Measurements from ENCODE around the gene BTN1A1. TPM values are rescaled to one million over a fixed set of nuclear protein-coding genes. Genes with fewer than 3 reads are reported as not detected.

Gene BTN1A1
- total RNA-seq, 6 experiments from 2014 or later, result not detected

GRCh38 chr6:26465776-26466175 is 34.3 kb upstream of the BTN1A1 start:
- H3K4me1 Mint-ChIP-seq (ENCODE audit: low read depth), result peaks cover 21% of the 10 kb centered on the region
- H3K27ac Mint-ChIP-seq, result no peak overlapping the region

GRCh38 chr6:26468829-26469228 is 31.3 kb upstream of the BTN1A1 start:
- no peak for TF ChIP-seq CTCF (IDR thresholded peaks at IDR 0.05)
- Mint-ChIP-seq H3K4me1 (ENCODE audit: low read depth) (peaks cover 22% of the 10 kb centered on the region), H3K9me3 (no peaks in the 10 kb centered on the region), H3K27me3 (ENCODE audit: insufficient read depth) (no peaks in the 10 kb centered on the region; the same call in 1 of the 2 replicates), H3K4me3 (no peak overlapping the region), H3K27ac (peak overlapping the region; percentile 22; the same call in 1 of the 2 replicates), H3K36me3 (ENCODE audit: low read depth) (peaks cover 70% of the 10 kb centered on the region)
- no peak for DNase-seq

More at GRCh38 chr6:26465776-26466175, 34.3 kb upstream of the BTN1A1 start:
- H3K27me3 Mint-ChIP-seq (ENCODE audit: insufficient read depth), result no peaks in the 10 kb centered on the region; the same call in 1 of the 2 replicates
- no peak overlapping the region for H3K4me3 Mint-ChIP-seq
- no peak for TF ChIP-seq CTCF (IDR thresholded peaks at IDR 0.05)
- peaks cover 72% of the 10 kb centered on the region for H3K36me3 Mint-ChIP-seq (ENCODE audit: low read depth)
- H3K9me3 Mint-ChIP-seq, result no peaks in the 10 kb centered on the region
- no peak for DNase-seq

DNA sequence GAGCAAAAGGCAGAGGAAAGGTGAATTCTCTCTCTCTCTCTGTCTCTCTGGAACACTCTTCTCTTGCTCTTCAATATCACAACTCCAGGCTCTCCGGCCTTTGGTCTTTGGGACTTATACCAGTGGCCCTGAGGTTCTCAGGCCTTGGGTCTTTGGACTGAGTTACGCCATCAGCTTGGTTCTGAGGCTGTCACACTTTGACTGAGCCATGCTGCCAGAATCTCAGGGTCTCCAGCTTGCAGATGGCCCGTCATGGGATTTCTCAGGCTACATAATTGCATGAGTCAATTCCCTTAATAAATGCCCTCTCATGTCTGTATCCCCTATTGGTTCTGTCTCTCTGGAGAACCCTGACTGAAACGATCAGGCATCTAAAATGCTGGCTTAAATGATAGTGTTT is 29.5 kb upstream of the BTN1A1 start:
- Mint-ChIP-seq H3K9me3 (no peaks in the 10 kb centered on the region), H3K36me3 (ENCODE audit: low read depth) (peaks cover 57% of the 10 kb centered on the region), H3K27me3 (ENCODE audit: insufficient read depth) (peaks cover 1% of the 10 kb centered on the region; the same call in 1 of the 2 replicates), H3K4me1 (ENCODE audit: low read depth) (peaks cover 29% of the 10 kb centered on the region), H3K4me3 (no peak overlapping the region), H3K27ac (no peak overlapping the region)
- no peak for TF ChIP-seq CTCF (IDR thresholded peaks at IDR 0.05)
- no peak for DNase-seq

- H3K9me3 Mint-ChIP-seq, result no peaks in the 10 kb centered on the region
- no peak for TF ChIP-seq CTCF (IDR thresholded peaks at IDR 0.05)
- H3K27ac Mint-ChIP-seq, result no peak overlapping the region; the same call in 1 of the 2 replicates
- DNase-seq, result no peak
- peaks cover 42% of the 10 kb centered on the region for H3K4me1 Mint-ChIP-seq (ENCODE audit: low read depth)
- H3K27me3 Mint-ChIP-seq (ENCODE audit: insufficient read depth), result peaks cover 1% of the 10 kb centered on the region; the same call in 1 of the 2 replicates
- H3K4me3 Mint-ChIP-seq, result no peak overlapping the region
- peaks cover 44% of the 10 kb centered on the region for H3K36me3 Mint-ChIP-seq (ENCODE audit: low read depth)
These were observed 28.1 kb upstream of the BTN1A1 start for GRCh38 chr6:26471970-26472369.

DNA sequence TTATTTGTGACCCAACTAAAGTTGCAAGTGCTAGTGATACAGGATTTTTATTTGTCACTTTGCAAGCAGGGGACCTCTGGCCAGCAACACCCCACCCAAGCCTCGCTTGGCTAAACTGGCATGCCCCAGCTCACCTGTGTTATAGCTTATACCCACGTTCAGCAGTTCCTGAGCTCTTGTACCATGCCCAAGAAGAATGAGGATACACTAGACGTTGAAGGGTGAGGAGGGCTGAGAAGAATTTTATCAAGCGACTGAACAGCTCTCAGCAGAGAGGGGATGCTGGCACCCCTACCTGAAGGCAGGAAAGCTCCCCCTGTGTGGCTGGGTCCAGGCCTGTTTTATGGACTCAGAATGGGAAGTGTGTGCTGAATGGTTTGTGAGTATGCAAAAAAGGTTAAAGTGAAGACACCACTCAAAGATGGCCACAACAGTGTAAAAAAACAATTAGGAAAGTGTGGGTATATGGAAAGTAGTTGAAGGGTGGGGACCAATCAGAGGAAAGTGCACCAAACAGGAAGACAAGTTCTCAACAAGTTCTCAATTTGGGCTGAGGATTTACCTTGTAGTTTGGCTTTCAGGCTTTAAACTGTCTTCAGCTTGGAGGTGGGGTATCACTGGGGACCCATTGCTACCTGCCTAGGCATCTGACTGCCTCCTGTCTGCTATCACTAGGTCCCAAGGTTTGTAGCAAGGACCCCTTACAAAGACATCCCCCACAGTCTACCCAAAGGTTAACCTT is 27.4 kb upstream of the BTN1A1 start:
- DNase-seq, result no peak
- peaks cover 43% of the 10 kb centered on the region for H3K4me1 Mint-ChIP-seq (ENCODE audit: low read depth)
- H3K27ac Mint-ChIP-seq, result peak overlapping the region; percentile 99
- no peak for TF ChIP-seq CTCF (IDR thresholded peaks at IDR 0.05)
- no peaks in the 10 kb centered on the region for H3K9me3 Mint-ChIP-seq
- H3K27me3 Mint-ChIP-seq (ENCODE audit: insufficient read depth), result peaks cover 1% of the 10 kb centered on the region; the same call in 1 of the 2 replicates
- peaks cover 39% of the 10 kb centered on the region for H3K36me3 Mint-ChIP-seq (ENCODE audit: low read depth)
- H3K4me3 Mint-ChIP-seq, result peak overlapping the region; percentile 95
